ENCODE measurements around the gene TMED7. TPM values are rescaled to one million over a fixed set of nuclear protein-coding genes. Genes with fewer than 3 reads are reported as not detected.

The TMED7 gene
- total and polyA plus RNA-seq, 2 of the 4 experiments (the other 2 are of a cell fraction): 75.6 to 86.7 TPM

DNA sequence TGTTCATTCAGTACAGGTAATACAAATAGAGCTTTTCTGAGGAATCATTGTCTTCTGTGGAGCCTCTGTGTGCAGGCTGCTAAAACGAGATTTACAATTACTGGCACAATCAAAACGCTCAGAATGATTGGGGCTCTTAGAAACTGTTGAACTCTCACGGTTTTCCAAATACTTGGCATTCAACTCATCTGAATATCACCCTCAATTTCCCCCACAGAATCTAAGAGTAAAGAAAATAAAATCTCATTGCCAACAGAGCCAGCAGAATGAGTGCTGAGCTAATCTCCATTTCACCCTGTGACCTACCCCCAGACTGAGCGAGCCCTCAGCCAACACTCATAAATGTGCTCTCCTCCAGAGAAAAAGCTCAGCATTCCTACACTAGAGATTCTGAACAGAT, 35.3 kb upstream of the TMED7 start:
- intact Hi-C loops (cut with micrococcal nuclease) (no loop called here), dilution Hi-C loops (cut with HindIII; ENCODE audit: low sequenced_read_pairs, unreplicated experiment) (no loop called here), in situ Hi-C loops (cut with MboI; ENCODE audit: low sequenced_read_pairs) (no loop called here)
- Histone ChIP-seq H4K20me1 (ENCODE audit: insufficient read depth, low read length) (no peaks in the 10 kb centered on the region), H2AFZ (replicated peaks; ENCODE audit: low read length, poor library complexity) (no peak overlapping the region), H4K5ac (ENCODE audit: low read depth, low read length) (no peak overlapping the region), H3K9me3 (ENCODE audit: control insufficient read depth, insufficient read depth, low read length) (no peaks in the 10 kb centered on the region), H3K14ac (replicated peaks; ENCODE audit: low read depth, low read length) (no peak overlapping the region), H3K9me1 (ENCODE audit: insufficient read depth, low read length) (no peaks in the 10 kb centered on the region; the same call in 1 of the 2 replicates), H4K91ac (ENCODE audit: insufficient read depth, low read depth, low read length) (no peak overlapping the region), H2BK120ac (ENCODE audit: low read depth, low read length) (no peak overlapping the region), H2AK9ac (replicated peaks; ENCODE audit: low read depth, low read length, poor library complexity) (no peak overlapping the region), H3K9ac (ENCODE audit: low read depth, low read length) (no peak overlapping the region), H2BK20ac (ENCODE audit: low read depth, low read length) (no peak overlapping the region), H3K4ac (ENCODE audit: low read depth, low read length) (no peak overlapping the region), H4K8ac (ENCODE audit: low read depth in 2 of 2, low read length in 2 of 2) (no peak overlapping the region), H3K79me1 (ENCODE audit: low read depth in 1 of 2, low read length in 2 of 2) (no peaks in the 10 kb centered on the region), H2AK5ac (ENCODE audit: low read depth, low read length) (no peak overlapping the region), H3K56ac (ENCODE audit: extremely low read depth, insufficient read depth, low read length) (no peak overlapping the region), H3K27ac (ENCODE audit: insufficient read depth, low read length) (no peak overlapping the region), H2BK15ac (ENCODE audit: low read depth, low read length) (no peak overlapping the region), H3K4me3 (ENCODE audit: insufficient read depth, low read depth, low read length) (no peak overlapping the region), H3K4me1 (ENCODE audit: control insufficient read depth, insufficient read depth, low read length) (no peaks in the 10 kb centered on the region; the same call in 1 of the 2 replicates), H2BK5ac (ENCODE audit: low read depth, low read length, poor library complexity, severe bottlenecking) (no peak overlapping the region), H3K18ac (ENCODE audit: low read depth, low read length) (no peak overlapping the region), H3K23ac (ENCODE audit: low read depth, low read length) (no peak overlapping the region), H3K27me3 (ENCODE audit: control insufficient read depth, insufficient read depth, low read length) (peaks cover 8% of the 10 kb centered on the region; the same call in 1 of the 2 replicates), H3K36me3 (ENCODE audit: control insufficient read depth, insufficient read depth, low read length) (no peaks in the 10 kb centered on the region), H3K4me2 (ENCODE audit: low read depth, low read length) (no peak overlapping the region)
- ATAC-seq (ENCODE audit: low read depth): no peak
- TF ChIP-seq MAFK (IDR thresholded peaks at IDR 0.05; ENCODE audit: low read depth, low read length) (no peak), NFE2L2 (IDR thresholded peaks at IDR 0.05; ENCODE audit: low read depth, low read length) (no peak), CTCF (conservative IDR thresholded peaks at IDR 0.05; ENCODE audit: low read depth, low read length) (no peak), POLR2A (IDR thresholded peaks at IDR 0.05; ENCODE audit: low read depth, low read length) (no peak), USF2 (IDR thresholded peaks at IDR 0.05; ENCODE audit: low read depth, low read length) (no peak), RCOR1 (IDR thresholded peaks at IDR 0.05; ENCODE audit: insufficient replicate concordance, low read length) (no peak), RFX5 (IDR thresholded peaks at IDR 0.05; ENCODE audit: low read depth, low read length) (no peak), ELK1 (IDR thresholded peaks at IDR 0.05; ENCODE audit: borderline replicate concordance, low read depth, low read length) (no peak), MXI1 (IDR thresholded peaks at IDR 0.05; ENCODE audit: borderline replicate concordance, low read depth, low read length) (no peak), RAD21 (IDR thresholded peaks at IDR 0.05; ENCODE audit: low read length) (no peak), CHD1 (IDR thresholded peaks at IDR 0.05; ENCODE audit: low read depth, low read length) (no peak), CEBPB (IDR thresholded peaks at IDR 0.05; ENCODE audit: low read depth, low read length) (no peak), BHLHE40 (IDR thresholded peaks at IDR 0.05; ENCODE audit: low read depth, low read length) (no peak), SMC3 (IDR thresholded peaks at IDR 0.05; ENCODE audit: low read depth, low read length) (no peak), FOS (IDR thresholded peaks at IDR 0.05; ENCODE audit: low read depth, low read length) (no peak), MAZ (IDR thresholded peaks at IDR 0.05; ENCODE audit: borderline replicate concordance, low read depth, low read length) (no peak)
- DNase-seq: no peak
- ChIA-PET POLR2A (ENCODE audit: unreplicated experiment) (interaction anchor here (0.6 kb wide), 1 partner anchor 1042 kb away, joined by 4 read pairs; no protein-coding TSS in a partner anchor), CTCF (no interaction called here)
- WGBS, 2 experiments (ENCODE audit: extremely low coverage in 2 of 2, insufficient read length in 1 of 2): 16% methylated on average over 3 of the region's 4 CpGs; no CpG with 5 or more reads in 1 of the 2 experiments
- no TSS peak for BruUV-seq (replicated peaks)
